ENCODE data around the gene PIGU.
A peak's percentile ranks its signal among the peaks of the same experiment; 100 is the strongest.
"Not testable (repeated sequence)": the region's sequence is repeated elsewhere in the genome, so short reads cannot be mapped to it uniquely, and the experiment has no call there.

Gene PIGU

GRCh38 chr20:34676642-34677373 is at the start of gene PIGU:
Gene PIGU (minus strand): TSS chr20:34677092. CDS start chr20:34677085, 7 bp downstream.
- DNase-seq (ENCODE audit: low read depth in 2 of 2) = peak; percentile 93 to 94

GRCh38 chr20:34724172-34724571 is 47.3 kb upstream of the PIGU start:
- DNase-seq (ENCODE audit: low read depth in 2 of 2) = no peak

- not testable (repeated sequence) for DNase-seq (ENCODE audit: low read depth in 2 of 2)
These were observed 45.7 kb upstream of the PIGU start for GRCh38 chr20:34722560-34722959.

GRCh38 chr20:34720266-34720665 is 43.4 kb upstream of the PIGU start:
- DNase-seq (ENCODE audit: low read depth in 2 of 2) = no peak

GRCh38 chr20:34719242-34720017 is 42.5 kb upstream of the PIGU start:
- DNase-seq (ENCODE audit: low read depth in 2 of 2) = not testable (repeated sequence)

- DNase-seq (ENCODE audit: low read depth in 2 of 2) = no peak
These were observed 40.6 kb upstream of the PIGU start for GRCh38 chr20:34717230-34718095.

GRCh38 chr20:34716921-34717229 is 40.0 kb upstream of the PIGU start:
- DNase-seq (ENCODE audit: low read depth in 2 of 2) = no peak

- DNase-seq (ENCODE audit: low read depth in 2 of 2) = no peak
These were observed 38.5 kb upstream of the PIGU start for GRCh38 chr20:34715384-34715783.

- DNase-seq (ENCODE audit: low read depth in 2 of 2) = not testable (repeated sequence)
These were observed 37.1 kb upstream of the PIGU start for GRCh38 chr20:34713944-34714515.

- no peak for DNase-seq (ENCODE audit: low read depth in 2 of 2)
These were observed 36.5 kb upstream of the PIGU start for GRCh38 chr20:34713194-34713943.

- no peak for DNase-seq (ENCODE audit: low read depth in 2 of 2)
These were observed 35.8 kb upstream of the PIGU start for GRCh38 chr20:34712525-34713192.

GRCh38 chr20:34711813-34712430 is 35.0 kb upstream of the PIGU start:
- no peak for DNase-seq (ENCODE audit: low read depth in 2 of 2)

GRCh38 chr20:34710861-34711574 is 34.1 kb upstream of the PIGU start:
- no peak for DNase-seq (ENCODE audit: low read depth in 2 of 2)

- DNase-seq (ENCODE audit: low read depth in 2 of 2) = no peak
These were observed 33.6 kb upstream of the PIGU start for GRCh38 chr20:34710568-34710839.

- peak; percentile 31 to 37 for DNase-seq (ENCODE audit: low read depth in 2 of 2)
These were observed 33.1 kb upstream of the PIGU start for GRCh38 chr20:34709831-34710567.

GRCh38 chr20:34709044-34709830 is 32.3 kb upstream of the PIGU start:
- peak; percentile 50 to 60 for DNase-seq (ENCODE audit: low read depth in 2 of 2)

GRCh38 chr20:34708621-34709043 is 31.7 kb upstream of the PIGU start:
- DNase-seq (ENCODE audit: low read depth in 2 of 2) = peak in 1 of 2 donors; percentile 25
